ENCODE measurements around the gene MAST2. TPM values are rescaled to one million over a fixed set of nuclear protein-coding genes. Genes with fewer than 3 reads are reported as not detected.

The MAST2 gene
- total RNA-seq, 1 experiment from 2014 or later, result 77.0 TPM

- no peaks in the 10 kb centered on the region for H3K36me3 ChIP-seq (ENCODE audit: control insufficient read depth, insufficient read depth, low read length)
- in situ Hi-C loops (cut with HindIII; ENCODE audit: low pct_unique_long_range_greater_than_20kb, low sequenced_read_pairs) (loop anchor here (25.0 kb wide), 1 partner anchor 163 kb away; the partner anchor contains the start of genes GPBP1L1 and TMEM69), intact Hi-C loops (cut with micrococcal nuclease; ENCODE audit: unreplicated experiment) (no loop called here)
- DNase-seq (ENCODE audit: low read depth, low spot score) (no peak), ATAC-seq (no peak)
- H3K4me3 ChIP-seq (ENCODE audit: low read depth in 2 of 2, low read length in 2 of 2), result no peak overlapping the region
- POLR2A ChIA-PET, result no interaction called here
- CTCF ChIA-PET, result no interaction called here
- no peak for TF ChIP-seq CTCF (IDR thresholded peaks at IDR 0.05)
- TF ChIP-seq TCF7L2 (IDR thresholded peaks at IDR 0.05; ENCODE audit: low read depth, low read length), result no peak
- no peak for TF ChIP-seq POLR2AphosphoS5 (IDR thresholded peaks at IDR 0.05; ENCODE audit: low read depth, low read length)
- no peak for TF ChIP-seq REST (IDR thresholded peaks at IDR 0.05; ENCODE audit: insufficient read depth in 1 of 2, low read depth in 2 of 2, low read length in 1 of 2)
- TF ChIP-seq SIN3A (IDR thresholded peaks at IDR 0.05; ENCODE audit: borderline replicate concordance, insufficient read depth, low read depth, low read length), result no peak
- no peak overlapping the region for H3K27ac ChIP-seq (ENCODE audit: low read length)
- no peaks in the 10 kb centered on the region for H3K27me3 ChIP-seq (ENCODE audit: control insufficient read depth, insufficient read depth, low read length)
- no peaks in the 10 kb centered on the region for H3K4me1 ChIP-seq (ENCODE audit: control insufficient read depth, insufficient read depth, low read length)
- no peaks in the 10 kb centered on the region for H3K9me3 ChIP-seq (ENCODE audit: control insufficient read depth, insufficient read depth, low read depth, low read length)
- no TSS peak for BruUV-seq (replicated peaks)
Measured at GRCh38 chr1:45850017-45850416, 46.6 kb downstream of the MAST2 start.

- Histone ChIP-seq H3K36me3 (ENCODE audit: control insufficient read depth, insufficient read depth, low read length) (no peaks in the 10 kb centered on the region), H3K4me1 (ENCODE audit: control insufficient read depth, insufficient read depth, low read length) (no peaks in the 10 kb centered on the region), H3K4me3 (ENCODE audit: low read depth in 2 of 2, low read length in 2 of 2) (no peak overlapping the region), H3K27me3 (ENCODE audit: control insufficient read depth, insufficient read depth, low read length) (no peaks in the 10 kb centered on the region), H3K9me3 (ENCODE audit: control insufficient read depth, insufficient read depth, low read depth, low read length) (no peaks in the 10 kb centered on the region), H3K27ac (ENCODE audit: low read length) (no peak overlapping the region)
- TF ChIP-seq POLR2AphosphoS5 (IDR thresholded peaks at IDR 0.05; ENCODE audit: low read depth, low read length), result no peak
- no peak for TF ChIP-seq TCF7L2 (IDR thresholded peaks at IDR 0.05; ENCODE audit: low read depth, low read length)
- no peak for TF ChIP-seq SIN3A (IDR thresholded peaks at IDR 0.05; ENCODE audit: borderline replicate concordance, insufficient read depth, low read depth, low read length)
- TF ChIP-seq CTCF (IDR thresholded peaks at IDR 0.05), result no peak
- no peak for TF ChIP-seq REST (IDR thresholded peaks at IDR 0.05; ENCODE audit: insufficient read depth in 1 of 2, low read depth in 2 of 2, low read length in 1 of 2)
- ATAC-seq (no peak), DNase-seq (ENCODE audit: low read depth, low spot score) (no peak)
- POLR2A ChIA-PET, result no interaction called here
- intact Hi-C loops (cut with micrococcal nuclease; ENCODE audit: unreplicated experiment) (no loop called here), in situ Hi-C loops (cut with HindIII; ENCODE audit: low pct_unique_long_range_greater_than_20kb, low sequenced_read_pairs) (loop anchor here (25.0 kb wide), 1 partner anchor 167 kb away; the partner anchor contains the start of genes GPBP1L1 and TMEM69)
- no TSS peak for BruUV-seq (replicated peaks)
- CTCF ChIA-PET, result interaction anchor here (0.6 kb wide), 1 partner anchor 27 kb away, joined by 3 read pairs; no protein-coding TSS in a partner anchor
Measured at GRCh38 chr1:45854724-45855123, 51.3 kb downstream of the MAST2 start.
